Colonic mucosa (tissue), 4 donors: ENCODE data around the gene ADGRG3. TPM values are rescaled to one million over a fixed set of nuclear protein-coding genes. Genes with fewer than 3 reads are reported as not detected.
"Not testable (repeated sequence)": the region's sequence is repeated elsewhere in the genome, so short reads cannot be mapped to it uniquely, and the experiment has no call there.

Source experiments
- DNase-seq: peaks from one replicate; pipeline ENCODE4 v3.0.0-alpha.2; 2020
- H3K27ac ChIP-seq: fragments of 200-600 bp; one replicate; pipeline ENCODE4 v1.8.0; 2021
- H3K27me3 ChIP-seq: fragments of 200-600 bp; one replicate; pipeline ENCODE4 v1.8.0; 2021
- H3K36me3 ChIP-seq: fragments of 200-600 bp; one replicate; pipeline ENCODE4 v1.8.0; 2021
- H3K4me1 ChIP-seq: fragments of 200-600 bp; one replicate; pipeline ENCODE4 v1.8.0; 2021; ENCODE audit warnings: mild to moderate bottlenecking
- H3K4me3 ChIP-seq: fragments of 200-600 bp; one replicate; pipeline ENCODE4 v1.8.0; 2021
- H3K9ac ChIP-seq, 2 donors: one replicate each; pipeline ENCODE4 v1.7.0; 2013; ENCODE audit warnings: control low read depth in 2 of 2, low read depth in 2 of 2, low read length in 2 of 2
- H3K9me3 ChIP-seq: fragments of 200-600 bp; one replicate; pipeline ENCODE4 v1.8.0; 2021
- CTCF ChIP-seq: fragments of 200-600 bp; IDR thresholded peaks from one replicate; pipeline ENCODE4 v1.8.0; 2022; ENCODE audit warnings: antibody characterized with exemption, mild to moderate bottlenecking
- intact Hi-C: fragments of 100-400 bp; cut with DNase I; formaldehyde crosslinking; loops from one replicate; pipeline ENCODE4 v1.14.1; 2022
- total RNA-seq, 2 donors: library from RNA; stranded (reverse); fragmentation: NEBNext Ultra II Directional in 1 of 2; extraction: Animal tissue kit (Norgen Biotek cat#: 25700) in 1 of 2; gene quantifications; one replicate each; pipeline ENCODE4 v1.2.1, GENCODE V29; 2021
- donor health status: healthy.
- donor health status: DM: no; HTN: no; CAD: no.
- donor health status: DM: no; HTN: no; CAD: no.

The ADGRG3 gene
- total RNA-seq, 2 donors from 2014 or later = 0.27 to 0.82 TPM

GRCh38 chr16:57728336-57729181 is 60.5 kb downstream of the ADGRG3 start:
- Histone ChIP-seq H3K27me3 (no peaks in the 10 kb centered on the region), H3K27ac (no peak overlapping the region), H3K9me3 (no peaks in the 10 kb centered on the region), H3K36me3 (no peaks in the 10 kb centered on the region), H3K4me1 (no peaks in the 10 kb centered on the region), H3K4me3 (no peak overlapping the region), H3K9ac (no peak overlapping the region)
- no peak for TF ChIP-seq CTCF
- no peak for DNase-seq
- intact Hi-C loops = no loop called here

- H3K4me1 ChIP-seq = no peaks in the 10 kb centered on the region
- H3K9me3 ChIP-seq = no peaks in the 10 kb centered on the region
- H3K4me3 ChIP-seq = no peak overlapping the region
- no peak overlapping the region for H3K27ac ChIP-seq
- H3K9ac ChIP-seq = no peak overlapping the region
- intact Hi-C loops = no loop called here
- H3K27me3 ChIP-seq = no peaks in the 10 kb centered on the region
- no peaks in the 10 kb centered on the region for H3K36me3 ChIP-seq
- TF ChIP-seq CTCF = no peak
- no peak for DNase-seq
Measured at GRCh38 chr16:57729182-57729484, 61.0 kb downstream of the ADGRG3 start.

GRCh38 chr16:57729852-57730251 is 61.7 kb downstream of the ADGRG3 start:
- H3K36me3 ChIP-seq, DNase-seq, H3K27me3 ChIP-seq, H3K4me3 ChIP-seq, H3K9me3 ChIP-seq, H3K9ac ChIP-seq, H3K27ac ChIP-seq, intact Hi-C loops, H3K4me1 ChIP-seq: not testable (repeated sequence)

- no peak for DNase-seq
- intact Hi-C loops = no loop called here
- H3K9ac ChIP-seq = no peak overlapping the region
Measured at GRCh38 chr16:57730771-57731730, 62.9 kb downstream of the ADGRG3 start.

GRCh38 chr16:57732037-57732436 is 63.9 kb downstream of the ADGRG3 start:
- DNase-seq = no peak
- Histone ChIP-seq H3K9me3 (no peaks in the 10 kb centered on the region), H3K27me3 (no peaks in the 10 kb centered on the region), H3K4me1 (peaks cover 4% of the 10 kb centered on the region), H3K4me3 (no peak overlapping the region), H3K9ac (no peak overlapping the region), H3K27ac (no peak overlapping the region), H3K36me3 (no peaks in the 10 kb centered on the region)
- intact Hi-C loops = no loop called here
- no peak for TF ChIP-seq CTCF

More at GRCh38 chr16:57730771-57731730, 62.9 kb downstream of the ADGRG3 start:
- Histone ChIP-seq H3K36me3 (no peaks in the 10 kb centered on the region), H3K4me1 (no peaks in the 10 kb centered on the region), H3K27ac (no peak overlapping the region), H3K9me3 (no peaks in the 10 kb centered on the region), H3K4me3 (no peak overlapping the region), H3K27me3 (no peaks in the 10 kb centered on the region)
- no peak for TF ChIP-seq CTCF
